HFF-Myc (cell line): ENCODE results near the gene NCKIPSD.

Experiments
- DNase-seq: peaks from one replicate; pipeline ENCODE4 v3.0.0-alpha.2; 2011; ENCODE audit warnings: low read depth; ENCODE audit errors: extremely low read depth
- H3K4me3 ChIP-seq: replicated peaks from 2 replicates; pipeline ENCODE4 v1.5.1; 2011; ENCODE audit warnings: low read depth, mild to moderate bottlenecking, control low read depth, low read length
- CTCF ChIP-seq: IDR thresholded peaks from 2 replicates; pipeline ENCODE4 v1.5.1; 2012; ENCODE audit warnings: mild to moderate bottlenecking, low read depth, low read length, control low read depth; ENCODE audit errors: missing control alignments

The NCKIPSD gene

GRCh38 chr3:48633256-48633655 is 52.5 kb downstream of the NCKIPSD start:
- no peak for DNase-seq
- no peak overlapping the region for H3K4me3 ChIP-seq
- TF ChIP-seq CTCF: no peak

GRCh38 chr3:48631516-48632448 is 53.9 kb downstream of the NCKIPSD start:
- no peak for TF ChIP-seq CTCF
- H3K4me3 ChIP-seq: no peak overlapping the region
- no peak for DNase-seq

DNA sequence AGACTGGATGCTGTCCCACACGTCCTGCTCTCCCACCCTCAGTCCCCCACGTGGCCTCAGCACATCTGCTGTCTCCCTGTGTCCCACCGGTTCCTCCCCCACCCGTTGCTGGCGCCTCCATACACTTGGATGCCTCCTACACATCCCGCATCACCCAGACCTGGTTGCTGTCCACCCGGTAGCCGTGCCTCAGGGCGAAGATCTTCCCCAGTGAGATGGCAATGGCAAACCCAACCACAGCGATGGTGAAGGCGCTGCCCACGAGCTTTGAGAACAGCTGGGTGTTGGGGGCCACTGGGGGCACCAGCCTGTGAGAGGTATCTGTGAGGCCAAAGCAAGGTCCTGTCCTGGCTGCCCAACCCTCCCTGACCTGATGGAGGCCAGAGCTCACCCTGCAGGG is 54.9 kb downstream of the NCKIPSD start:
- DNase-seq: no peak
- no peak for TF ChIP-seq CTCF
- H3K4me3 ChIP-seq: no peak overlapping the region

DNA sequence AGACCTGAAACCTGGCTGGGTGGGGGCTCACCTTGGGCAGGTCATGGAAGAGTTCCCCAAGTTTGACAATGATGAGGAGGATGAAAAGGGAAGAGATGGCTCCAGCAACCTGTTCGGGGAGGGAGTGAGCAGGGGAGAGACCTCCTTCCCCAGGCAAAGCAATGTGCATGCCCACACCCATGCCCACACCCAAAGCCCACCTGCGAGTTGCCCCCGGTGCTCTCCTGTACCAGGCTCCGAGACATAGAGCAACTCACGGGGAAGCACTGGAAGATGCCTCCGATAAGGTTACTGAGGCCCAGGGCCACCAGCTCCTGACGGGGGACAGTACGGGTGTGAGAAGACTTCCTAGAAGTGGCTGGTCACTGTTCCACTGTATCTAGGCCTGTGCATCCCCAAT is 55.3 kb downstream of the NCKIPSD start:
- DNase-seq: no peak
- no peak overlapping the region for H3K4me3 ChIP-seq
- no peak for TF ChIP-seq CTCF

- no peak overlapping the region for H3K4me3 ChIP-seq
- TF ChIP-seq CTCF: no peak
- DNase-seq: no peak
These were observed 55.8 kb downstream of the NCKIPSD start for GRCh38 chr3:48629894-48630293.

DNA sequence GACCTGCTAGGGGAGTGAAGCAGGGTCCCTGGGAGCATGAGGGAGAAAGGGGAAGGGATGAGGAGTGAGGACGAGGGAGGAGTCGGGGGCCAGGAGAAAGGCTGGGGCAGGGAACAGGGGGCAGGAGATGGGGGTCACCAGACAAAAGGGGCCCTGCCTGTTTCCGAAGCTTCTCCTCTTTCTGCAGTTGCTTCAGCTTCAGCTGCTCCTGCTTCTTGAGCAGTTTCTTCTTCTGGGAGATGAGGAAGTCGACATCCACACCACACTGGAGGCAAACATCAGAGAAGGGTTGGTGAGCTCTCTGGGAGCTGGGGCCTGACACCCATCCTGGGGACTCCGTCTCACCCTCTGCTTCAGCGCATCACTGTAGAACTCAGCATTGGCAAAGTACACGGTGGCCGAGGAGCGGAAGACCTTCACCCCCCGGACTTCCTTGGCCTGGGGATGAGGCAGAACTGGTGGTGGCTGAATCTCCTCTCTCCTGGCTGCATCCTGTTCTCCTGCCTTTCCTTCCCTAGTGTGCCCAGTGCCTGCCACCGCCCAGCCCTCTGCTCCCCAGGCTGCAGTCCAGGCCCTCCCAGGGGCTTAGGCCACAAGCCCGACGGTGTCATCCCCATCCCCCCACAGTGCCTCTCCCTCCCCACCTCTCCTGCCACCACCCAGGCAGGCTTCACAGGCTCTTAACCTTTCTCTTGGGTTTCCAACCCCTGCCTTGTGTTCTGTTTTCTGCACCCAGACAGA is 57.3 kb downstream of the NCKIPSD start:
- no peak overlapping the region for H3K4me3 ChIP-seq
- no peak for DNase-seq
- no peak for TF ChIP-seq CTCF
